Stromal cell of bone marrow (primary cell): ENCODE measurements around the gene TTN.
"Not testable (repeated sequence)": the region's sequence is repeated elsewhere in the genome, so short reads cannot be mapped to it uniquely, and the experiment has no call there.

Experiments used
- DNase-seq: peaks from one replicate; pipeline ENCODE4 v3.0.0-alpha.2; 2012; ENCODE audit warnings: low read depth

TTN gene

DNA sequence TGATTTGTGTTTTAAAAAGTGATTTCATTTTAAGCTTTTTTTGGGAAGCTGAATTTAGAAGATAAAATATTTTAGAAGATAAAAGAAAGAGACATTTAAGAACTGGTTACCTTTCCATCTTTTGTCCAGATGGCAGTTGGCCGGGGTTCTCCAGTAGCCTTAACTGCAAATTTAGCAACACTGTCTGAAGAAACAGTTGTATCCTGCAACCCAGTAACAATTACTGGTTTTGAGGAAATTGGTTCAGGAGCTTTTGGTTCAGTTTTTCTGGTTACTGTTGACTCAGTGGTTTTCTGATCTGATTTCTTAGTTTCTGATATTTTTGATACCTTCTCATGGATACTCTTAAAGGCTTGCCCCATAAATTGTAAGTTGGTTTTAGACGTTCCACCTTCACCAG lies 277.1 kb downstream of the TTN start:
- DNase-seq = no peak

DNA sequence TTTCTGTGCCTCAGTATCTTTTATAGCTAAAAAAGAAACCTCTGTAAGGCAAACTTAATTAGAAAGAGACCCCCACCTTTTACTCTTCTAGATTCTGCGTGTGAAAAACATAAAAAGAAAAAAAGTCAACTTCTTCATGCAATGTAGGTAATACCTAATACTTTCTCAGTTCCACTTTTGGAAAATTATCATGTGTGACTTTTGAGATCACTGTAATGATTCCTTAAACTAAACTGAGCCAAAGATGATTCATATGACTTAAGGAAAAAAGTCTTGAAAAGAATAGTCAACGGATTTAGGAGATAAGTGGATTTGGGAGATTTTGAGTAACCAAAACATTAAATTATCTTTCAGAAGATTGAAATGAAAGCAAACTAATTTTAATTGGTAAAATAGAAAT lies 278.0 kb downstream of the TTN start:
- DNase-seq = no peak

DNA sequence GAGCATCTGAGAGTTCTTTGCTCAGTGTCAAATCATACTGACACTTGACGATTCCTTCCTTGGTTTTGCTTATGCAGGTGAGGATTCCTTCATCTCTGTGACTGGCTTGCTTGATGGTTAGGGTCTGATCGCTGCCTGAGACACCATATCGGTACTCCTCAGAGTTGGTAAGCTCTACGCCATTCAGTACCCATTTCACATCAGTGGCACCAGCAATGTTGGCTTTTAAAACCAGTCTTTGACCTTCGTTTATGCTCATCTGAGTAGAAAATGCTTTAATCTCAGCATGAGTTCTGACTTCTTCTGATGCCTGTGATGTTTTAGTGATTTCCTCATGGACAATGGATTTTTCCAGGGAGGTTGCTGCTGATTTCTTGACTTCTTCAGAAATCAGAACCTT lies 278.6 kb downstream of the TTN start:
- DNase-seq = no peak

DNA sequence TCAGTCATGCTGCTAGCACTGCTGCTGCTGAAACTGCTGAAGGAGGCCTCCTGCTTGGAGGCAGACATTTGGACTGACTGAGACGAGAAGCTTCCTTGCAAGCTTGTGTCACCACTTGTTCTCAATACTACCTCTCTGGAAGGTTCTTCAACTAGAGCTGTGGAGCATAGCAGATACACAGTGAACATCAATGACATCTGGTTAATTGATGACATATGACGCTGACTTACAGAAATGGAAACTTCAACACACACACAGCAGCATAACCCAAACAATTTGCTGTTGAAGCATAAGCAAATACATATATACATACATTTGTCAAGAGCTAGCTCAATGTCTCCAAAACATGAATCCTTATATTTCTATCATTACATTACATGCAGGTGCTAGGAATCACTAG lies 279.6 kb downstream of the TTN start:
- no peak for DNase-seq

DNA sequence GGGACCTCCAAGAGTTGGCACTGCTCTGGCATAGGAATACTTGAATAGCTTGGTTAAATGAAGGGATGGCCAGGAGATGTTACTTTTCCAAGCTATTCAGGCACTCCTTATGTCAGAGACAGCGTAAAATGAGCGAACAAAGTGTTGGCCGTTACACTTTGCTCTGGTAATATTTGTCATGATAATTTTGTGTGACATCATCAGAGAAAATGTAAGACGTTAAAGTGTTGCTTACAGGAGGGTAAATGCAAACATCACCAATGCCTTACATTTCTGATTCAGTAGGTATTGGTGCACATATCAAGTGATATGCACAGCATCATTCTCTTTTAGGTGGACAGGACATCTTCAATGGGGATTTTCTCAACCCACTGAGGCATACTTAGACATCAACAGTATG lies 281.0 kb downstream of the TTN start:
- DNase-seq = no peak

DNA sequence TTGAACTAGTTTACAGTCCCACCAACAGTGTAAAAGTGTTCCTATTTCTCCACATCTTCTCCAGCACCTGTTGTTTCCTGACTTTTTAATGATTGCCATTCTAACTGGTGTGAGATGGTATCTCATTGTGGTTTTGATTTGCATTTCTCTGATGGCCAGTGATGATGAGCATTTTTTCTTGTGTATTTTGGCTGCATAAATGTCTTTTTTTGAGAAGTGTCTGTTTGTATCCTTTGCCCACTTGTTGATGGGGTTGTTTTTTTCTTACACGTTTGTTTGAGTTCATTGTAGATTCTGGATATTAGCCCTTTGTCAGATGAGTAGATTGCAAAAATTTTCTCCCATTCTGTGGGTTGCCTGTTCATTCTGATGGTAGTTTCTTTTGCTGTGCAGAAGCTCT lies 281.8 kb downstream of the TTN start:
- DNase-seq = not testable (repeated sequence)

DNA sequence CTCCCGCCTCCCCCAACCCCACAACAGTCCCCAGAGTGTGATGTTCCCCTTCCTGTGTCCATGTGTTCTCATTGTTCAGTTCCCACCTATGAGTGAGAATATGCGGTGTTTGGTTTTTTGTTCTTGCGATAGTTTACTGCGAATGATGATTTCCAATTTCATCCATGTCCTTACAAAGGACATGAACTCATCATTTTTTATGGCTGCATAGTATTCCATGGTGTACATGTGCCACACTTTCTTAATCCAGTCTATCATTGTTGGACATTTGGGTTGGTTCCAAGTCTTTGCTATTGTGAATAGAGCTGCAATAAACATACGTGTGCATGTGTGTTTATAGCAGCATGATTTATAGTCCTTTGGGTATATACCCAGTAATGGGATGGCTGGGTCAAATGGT lies 282.2 kb downstream of the TTN start:
- not testable (repeated sequence) for DNase-seq

DNA sequence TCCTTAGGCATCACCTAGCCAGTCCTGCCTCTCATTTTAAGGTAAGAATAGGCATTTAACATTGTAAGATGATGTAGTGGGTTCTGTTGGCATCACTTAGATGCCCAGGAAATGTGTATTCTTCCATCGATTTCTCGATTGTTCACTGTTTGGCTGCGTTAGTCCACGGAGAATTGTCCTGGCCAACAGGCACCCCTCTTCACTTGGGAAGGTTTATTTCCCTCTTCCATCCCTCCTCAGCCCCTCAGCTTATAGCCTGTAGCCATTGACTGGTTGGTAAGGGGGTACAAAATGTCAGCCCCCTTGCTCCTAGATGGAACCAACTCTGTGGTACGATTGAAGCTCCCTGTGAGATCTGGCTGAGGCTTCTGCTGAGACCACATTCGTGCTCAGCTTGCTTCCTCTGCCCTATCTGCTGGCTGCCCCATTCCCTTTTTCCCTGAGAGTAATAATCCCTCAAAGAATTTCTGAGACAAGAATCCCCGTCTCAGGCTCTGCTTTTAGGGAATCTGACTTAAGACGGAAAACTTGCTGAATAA lies 283.6 kb downstream of the TTN start:
- DNase-seq = no peak

DNA sequence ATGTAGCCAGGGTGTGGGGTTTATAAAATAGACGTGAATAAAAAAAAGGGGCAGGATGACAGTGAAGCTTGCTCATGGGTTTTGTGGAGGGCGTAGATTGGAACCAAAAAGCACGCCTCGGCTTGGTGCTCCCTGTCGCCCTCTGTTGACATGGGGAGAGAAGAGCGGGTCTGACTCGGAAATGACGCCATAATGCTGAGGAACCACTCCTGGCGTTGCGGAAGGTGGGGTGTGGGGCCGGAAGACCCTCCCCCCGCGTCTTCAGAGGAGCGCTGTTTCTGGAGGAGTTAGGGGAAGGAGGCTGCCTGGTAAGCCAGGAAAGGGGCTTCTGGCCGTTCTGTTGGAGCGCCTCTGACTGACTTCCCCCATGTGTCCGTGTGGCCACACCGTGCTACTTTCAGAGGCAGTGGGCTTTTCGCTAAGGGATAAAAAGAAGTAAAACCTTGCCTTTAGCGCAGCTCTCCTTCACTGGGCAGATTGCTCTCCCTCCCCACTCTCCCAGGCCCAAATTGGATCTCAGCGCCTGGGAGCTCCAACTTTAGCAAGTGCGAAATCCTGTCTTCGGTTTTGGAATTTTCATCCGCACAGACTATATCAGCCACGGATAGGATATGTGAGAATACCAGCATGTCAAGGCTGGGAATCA lies 284.1 kb downstream of the TTN start:
- no peak for DNase-seq

DNA sequence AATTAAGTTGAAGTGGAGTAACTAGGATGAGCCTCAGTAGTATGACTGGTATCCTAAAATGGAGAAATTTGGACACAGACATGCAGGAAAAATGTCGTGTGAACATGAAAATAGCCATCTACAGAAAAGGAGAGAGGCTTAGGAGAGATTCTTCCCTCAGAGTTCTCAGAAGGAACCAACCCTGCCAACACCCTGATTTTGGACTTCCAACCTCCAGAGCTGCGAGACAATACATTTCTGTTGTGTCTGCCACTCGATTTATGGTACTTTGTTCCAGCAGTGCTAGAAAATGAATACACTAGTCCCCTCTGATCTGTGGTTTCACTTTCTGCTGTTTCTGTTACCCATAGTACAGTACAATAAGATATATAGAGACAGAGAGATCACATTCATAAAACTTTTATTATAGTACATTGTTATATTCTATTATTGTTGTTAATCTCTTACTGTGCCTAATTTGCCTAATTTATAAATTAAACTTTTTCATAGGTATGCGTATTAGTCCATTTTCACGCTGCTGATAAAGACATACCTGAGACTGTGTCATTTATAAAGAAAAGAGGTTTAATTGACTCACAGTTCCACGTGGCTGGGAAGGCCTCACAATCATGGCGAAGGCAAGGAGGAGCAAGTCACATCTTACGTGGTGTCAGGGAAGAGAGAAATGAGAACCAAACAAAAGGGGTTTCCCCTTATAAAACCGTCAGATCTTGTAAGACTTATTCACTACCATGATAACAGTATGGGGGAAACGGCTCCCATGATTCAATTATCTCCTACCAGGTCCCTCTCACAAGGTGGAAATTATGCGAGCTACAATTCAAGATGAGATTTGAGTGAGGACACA lies 285.7 kb downstream of the TTN start:
- no peak for DNase-seq

DNA sequence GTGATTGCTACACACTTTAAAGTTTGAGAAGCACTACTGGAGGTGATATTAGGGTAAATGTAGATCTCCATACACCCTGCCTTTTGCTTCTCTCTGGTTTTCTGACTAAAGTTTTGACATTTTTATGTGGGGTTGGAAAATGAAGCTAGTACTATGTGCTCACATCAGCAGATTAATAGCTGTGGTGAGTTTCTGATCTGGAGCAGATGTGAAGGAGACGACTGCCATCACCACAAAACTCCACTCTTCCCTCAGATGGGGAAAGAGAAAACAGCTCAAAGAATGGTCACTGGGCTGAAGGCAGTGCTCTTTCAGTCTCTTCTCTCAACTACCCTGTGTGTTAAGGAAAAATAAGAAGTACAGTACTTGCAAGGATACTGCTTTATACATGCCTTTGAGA lies 289.7 kb downstream of the TTN start:
- DNase-seq = no peak

DNA sequence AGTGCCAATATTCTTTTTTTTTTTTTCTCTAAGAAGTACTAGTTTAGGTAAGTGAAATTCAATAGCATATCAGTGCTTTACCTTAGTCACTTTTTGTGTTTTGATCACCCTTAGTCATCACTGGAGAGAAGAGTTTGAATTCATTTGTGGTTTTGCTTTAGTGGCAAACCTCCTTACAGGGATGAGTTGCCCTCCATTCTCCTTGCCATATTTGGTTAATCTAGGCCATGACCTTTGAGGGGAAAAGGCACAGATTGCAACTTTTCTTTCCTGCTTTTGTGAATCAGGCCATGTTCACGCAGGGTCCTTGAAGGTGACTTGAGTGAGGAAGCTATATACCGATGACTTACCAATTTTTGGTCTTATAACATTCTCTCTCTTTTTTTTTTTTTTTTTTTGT lies 292.6 kb downstream of the TTN start:
- DNase-seq = no peak

DNA sequence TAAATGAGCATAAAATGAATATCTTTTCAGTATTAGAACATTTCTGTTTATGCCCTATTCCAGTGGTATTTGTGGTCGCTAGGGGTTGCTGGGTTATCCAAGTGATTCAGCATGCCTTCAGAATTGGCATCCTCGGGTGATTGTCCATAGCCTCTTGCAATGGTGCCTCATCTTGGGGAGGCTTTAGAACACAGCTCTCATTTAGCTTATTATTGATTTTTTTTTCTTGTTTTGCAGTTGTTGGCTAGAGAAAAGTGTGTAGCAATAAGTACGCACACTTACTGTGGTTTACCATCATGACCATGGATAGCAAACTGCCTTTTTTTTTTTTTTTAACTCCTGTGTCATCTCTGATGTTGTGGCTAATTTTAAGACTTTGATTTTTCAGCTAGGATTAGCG lies 293.3 kb downstream of the TTN start:
- no peak for DNase-seq

DNA sequence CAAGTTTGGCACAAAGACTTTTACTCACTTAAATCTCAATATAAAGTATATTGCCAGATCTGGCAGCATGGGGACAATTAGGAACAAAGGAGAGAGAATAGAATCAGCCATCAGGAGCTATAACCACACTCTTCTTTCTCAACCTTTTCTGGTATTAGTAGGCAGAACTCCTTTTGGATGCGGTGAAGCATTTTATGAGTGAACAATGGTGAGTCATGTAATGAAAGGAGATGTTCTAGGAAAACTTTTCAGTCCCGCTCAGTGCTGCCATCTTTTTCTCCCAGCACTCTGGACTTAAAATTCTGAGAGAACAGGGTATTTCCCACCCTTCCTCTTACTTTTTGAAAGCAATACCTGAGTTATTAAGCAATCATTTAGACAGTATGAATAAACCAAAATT lies 294.7 kb downstream of the TTN start:
- DNase-seq = no peak

DNA sequence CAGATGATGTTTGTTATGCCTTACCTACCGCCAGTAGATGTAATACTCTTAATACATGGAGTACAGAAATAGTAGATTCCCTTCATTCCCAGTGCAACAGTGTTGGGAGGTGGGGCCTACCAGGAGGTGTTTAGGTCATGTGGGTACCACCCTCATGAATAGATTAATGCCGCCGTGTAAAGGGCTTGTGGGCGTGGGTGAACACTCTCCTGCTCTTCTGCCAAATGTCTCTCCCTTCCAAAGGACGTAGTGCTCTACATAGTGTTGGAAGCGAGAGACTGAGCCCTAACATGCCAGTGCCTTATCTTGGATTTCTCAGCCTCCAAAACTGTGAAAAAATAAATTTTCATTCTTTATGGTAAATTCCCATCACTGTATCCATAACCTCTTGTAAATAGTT lies 296.8 kb downstream of the TTN start:
- no peak for DNase-seq

DNA sequence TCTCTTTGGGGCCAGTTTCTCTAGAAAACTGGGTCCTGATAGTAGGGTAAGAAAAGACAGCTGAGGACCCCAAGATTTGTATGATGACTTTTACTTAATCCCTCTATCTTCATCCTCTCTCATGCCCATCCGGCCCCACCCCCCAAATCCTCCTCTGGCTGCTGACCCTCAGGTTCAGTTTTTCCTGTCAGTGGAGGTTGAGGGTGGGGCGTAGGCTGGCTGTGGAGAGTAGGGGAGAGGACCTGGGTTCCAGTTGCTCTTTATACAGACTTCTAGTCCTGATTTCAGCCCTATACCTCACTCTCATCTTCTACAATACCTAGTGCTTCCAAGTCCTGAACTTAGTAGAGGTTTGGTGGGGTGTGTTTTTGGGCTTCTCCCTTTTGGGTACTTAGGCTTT lies 298.6 kb downstream of the TTN start:
- DNase-seq = no peak

DNA sequence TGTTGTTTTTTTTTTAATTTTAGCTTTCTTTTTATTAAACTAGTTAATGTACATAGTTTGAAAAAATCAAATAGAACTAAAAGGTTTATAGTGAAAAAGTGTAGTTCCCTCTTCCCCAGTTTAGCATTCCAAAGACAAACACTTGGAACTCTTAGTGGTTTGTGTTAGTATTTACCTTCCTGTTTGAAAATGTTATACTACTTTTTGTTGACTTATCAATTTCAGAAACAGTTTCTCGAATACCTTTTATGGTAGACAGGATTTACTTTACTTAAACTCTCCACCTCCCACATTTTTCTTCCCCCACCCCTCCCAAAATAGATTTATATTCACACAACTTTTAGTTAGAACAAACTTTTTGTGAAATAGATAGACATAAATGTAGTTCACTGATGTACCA lies 300.3 kb downstream of the TTN start:
- DNase-seq = no peak

DNA sequence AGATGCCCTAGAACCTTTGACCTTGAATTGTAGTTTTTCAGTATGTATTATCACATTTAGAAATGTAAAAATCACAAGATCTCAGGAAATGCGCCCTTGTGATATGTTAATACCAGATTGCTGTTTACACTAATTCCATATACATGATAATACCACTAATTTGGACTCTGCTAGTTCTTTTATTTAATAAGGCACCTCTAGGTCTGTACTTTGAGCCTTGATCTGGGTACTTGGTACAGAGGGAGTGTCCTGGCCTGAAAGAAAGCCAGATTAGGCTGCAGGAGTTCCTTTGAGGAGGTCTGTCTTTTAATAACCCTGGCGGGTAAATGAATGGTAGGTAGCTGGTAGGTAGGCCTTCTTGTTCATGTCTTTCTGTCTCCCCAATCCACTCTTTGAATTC lies 300.7 kb downstream of the TTN start:
- DNase-seq = no peak

DNA sequence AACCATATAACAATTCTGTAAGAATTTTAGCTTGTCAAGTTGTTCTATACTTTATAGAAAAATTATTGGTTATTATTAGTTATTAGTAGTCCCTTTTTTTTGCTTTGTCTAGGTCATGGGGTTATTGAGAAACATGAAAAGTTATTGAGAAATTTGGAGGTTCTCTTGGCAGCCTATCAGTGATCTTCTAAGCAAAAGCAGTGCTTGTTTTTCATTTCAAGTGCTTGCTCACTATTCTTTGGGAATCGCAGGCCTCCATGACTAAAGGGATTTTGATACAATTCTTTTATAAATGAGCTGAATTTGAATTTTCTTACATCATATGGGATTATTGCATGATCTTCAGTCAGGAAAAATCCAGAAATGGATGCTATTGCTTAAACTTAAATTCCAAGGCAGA lies 301.1 kb downstream of the TTN start:
- DNase-seq = no peak

DNA sequence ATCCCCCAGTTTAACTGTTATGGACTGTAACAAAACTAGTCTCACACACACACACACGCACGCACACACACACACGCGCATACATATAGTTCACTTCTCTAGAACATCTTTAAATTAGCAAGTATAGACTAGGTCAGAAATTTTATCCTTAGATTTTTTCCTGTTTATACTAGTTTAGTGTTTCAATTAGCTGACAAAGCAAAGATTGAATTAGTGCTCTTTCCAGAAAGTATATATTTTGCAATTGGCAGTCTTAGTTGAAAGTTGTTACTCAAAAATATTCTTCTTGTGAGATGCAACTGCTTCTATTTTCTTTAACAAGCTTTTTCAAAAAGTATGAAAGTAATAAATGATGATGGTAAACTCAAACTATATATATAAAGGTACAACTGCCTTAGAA lies 304.5 kb downstream of the TTN start:
- no peak for DNase-seq

DNA sequence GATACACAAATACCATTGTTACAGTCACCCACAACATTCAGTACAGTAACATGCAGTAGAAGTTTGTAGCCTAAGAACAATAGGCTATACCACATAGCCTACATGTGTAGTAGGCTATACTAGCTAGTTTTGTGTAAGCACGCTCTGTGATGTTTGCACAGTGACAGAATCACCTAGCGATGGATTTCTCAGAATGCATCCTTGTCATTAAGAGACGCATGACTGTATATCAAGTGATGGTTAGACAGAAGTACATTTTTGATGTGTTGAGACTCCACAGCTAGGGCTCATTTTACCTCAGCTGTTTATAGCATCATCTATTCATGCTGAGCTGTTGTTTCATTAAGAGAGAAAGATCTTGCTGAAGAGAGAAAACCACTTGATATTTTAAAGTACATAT lies 307.6 kb downstream of the TTN start:
- no peak for DNase-seq

DNA sequence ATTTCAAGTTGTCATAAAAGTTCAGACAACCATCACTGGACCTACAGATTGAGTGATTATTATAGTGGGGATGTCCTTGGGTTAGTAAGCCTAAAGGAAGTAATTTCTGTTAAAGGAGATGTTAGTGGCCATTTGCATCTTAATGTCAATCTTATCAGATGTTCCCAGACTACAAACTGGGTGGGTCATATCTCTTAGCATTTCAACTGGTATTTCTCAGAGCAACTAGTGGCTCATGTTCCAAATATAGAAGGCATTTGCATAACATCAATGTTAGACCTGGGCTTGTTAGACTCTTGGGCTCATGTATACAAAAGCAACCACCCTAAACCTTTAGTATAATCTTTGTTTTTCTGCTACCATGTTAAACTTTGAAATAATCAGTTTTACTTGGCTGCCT lies 309.1 kb downstream of the TTN start:
- DNase-seq = no peak

DNA sequence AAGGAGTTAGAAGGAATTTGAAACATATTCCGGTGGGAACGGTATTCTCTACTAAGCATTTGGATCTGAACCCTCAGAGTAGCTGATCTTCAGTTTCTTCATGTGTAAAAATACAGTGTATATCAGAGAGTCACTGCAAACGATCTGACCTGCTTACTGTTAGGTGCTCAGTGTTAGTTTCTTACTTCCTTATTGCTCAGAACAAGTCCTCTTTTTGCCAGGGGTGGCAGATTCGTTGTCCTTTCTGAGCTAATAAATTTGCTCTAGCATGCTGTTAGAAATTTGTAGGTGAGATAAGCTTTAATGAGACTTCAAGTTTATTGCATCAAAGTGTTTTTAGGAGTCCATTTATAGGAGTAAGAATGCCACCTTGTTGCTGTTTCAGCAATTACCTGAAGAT lies 311.2 kb downstream of the TTN start:
- DNase-seq = no peak

DNA sequence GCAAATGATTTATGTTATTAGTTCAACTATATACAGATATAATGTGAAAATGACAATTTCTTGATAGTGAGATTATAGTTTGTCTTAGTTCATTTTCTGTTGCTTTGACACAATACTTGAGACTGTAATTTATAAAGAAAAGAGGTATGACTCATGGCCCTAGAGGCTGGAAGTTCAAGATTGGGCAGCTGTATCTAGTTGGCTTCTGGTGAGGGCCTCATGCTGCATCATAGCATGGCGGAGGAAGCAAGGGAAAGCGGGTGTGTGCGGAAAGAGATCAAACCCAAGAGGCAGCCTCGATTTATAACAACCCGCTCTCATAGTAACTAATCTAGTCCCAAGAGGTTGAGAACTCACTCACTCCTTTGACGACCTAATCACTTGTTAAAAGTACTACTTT lies 315.6 kb downstream of the TTN start:
- DNase-seq = no peak
